Glutamatergic neuron (in vitro differentiated cells): Measurements from ENCODE around the gene CYTH1. TPM values are rescaled to one million over a fixed set of nuclear protein-coding genes. Genes with fewer than 3 reads are reported as not detected.

Experiments
- DNase-seq: peaks from one replicate; pipeline ENCODE4 v3.0.0; 2022
- H3K27ac Mint-ChIP-seq: one replicate; pipeline ENCODE4 v1.8.0; 2020; ENCODE audit warnings: mild to moderate bottlenecking, mixed read lengths, inconsistent platforms; ENCODE audit not compliant: unreplicated experiment
- H3K27me3 Mint-ChIP-seq: one replicate; pipeline ENCODE4 v1.8.0; 2020; ENCODE audit warnings: mild to moderate bottlenecking, moderate library complexity, mixed read lengths, inconsistent platforms; ENCODE audit not compliant: unreplicated experiment
- H3K36me3 Mint-ChIP-seq: one replicate; pipeline ENCODE4 v1.8.0; 2020; ENCODE audit warnings: mild to moderate bottlenecking, mixed read lengths, inconsistent platforms; ENCODE audit not compliant: unreplicated experiment
- H3K4me1 Mint-ChIP-seq: one replicate; pipeline ENCODE4 v1.8.0; 2020; ENCODE audit warnings: mild to moderate bottlenecking, low read depth, mixed read lengths, inconsistent platforms; ENCODE audit not compliant: unreplicated experiment
- H3K4me3 Mint-ChIP-seq: one replicate; pipeline ENCODE4 v1.8.0; 2020; ENCODE audit warnings: mild to moderate bottlenecking, mixed read lengths, inconsistent platforms; ENCODE audit not compliant: unreplicated experiment
- H3K9me3 Mint-ChIP-seq: one replicate; pipeline ENCODE4 v1.8.0; 2020; ENCODE audit warnings: mild to moderate bottlenecking, moderate library complexity, mixed read lengths, inconsistent platforms; ENCODE audit not compliant: unreplicated experiment
- CTCF ChIP-seq: fragments of 200-600 bp; sonication (generic); IDR thresholded peaks from one replicate; pipeline ENCODE4 v1.5.0; 2021; ENCODE audit not compliant: partially characterized antibody, unreplicated experiment
- total RNA-seq: library from RNA; stranded (reverse); fragmentation: NEBNext Ultra II Directional; extraction: Animal tissue kit (Norgen Biotek cat#: 25700); gene quantifications from one replicate; pipeline ENCODE4 v1.2.1, GENCODE V29; 2021; ENCODE audit not compliant: unreplicated experiment

Gene CYTH1
- total RNA-seq, 1 donor from 2014 or later, result 57.2 TPM

GRCh38 chr17:78777881-78778280 is 4.2 kb downstream of the CYTH1 start:
- H3K36me3 Mint-ChIP-seq, result no peaks in the 10 kb centered on the region
- no peak overlapping the region for H3K27ac Mint-ChIP-seq
- H3K27me3 Mint-ChIP-seq, result peaks cover 2% of the 10 kb centered on the region
- TF ChIP-seq CTCF, result no peak
- H3K9me3 Mint-ChIP-seq, result peaks cover 4% of the 10 kb centered on the region
- H3K4me1 Mint-ChIP-seq, result peaks cover 8% of the 10 kb centered on the region
- no peak overlapping the region for H3K4me3 Mint-ChIP-seq
- DNase-seq, result no peak

- peaks cover 5% of the 10 kb centered on the region for H3K4me1 Mint-ChIP-seq
- no peak overlapping the region for H3K27ac Mint-ChIP-seq
- DNase-seq, result no peak
- H3K4me3 Mint-ChIP-seq, result no peak overlapping the region
- peaks cover 2% of the 10 kb centered on the region for H3K9me3 Mint-ChIP-seq
- H3K27me3 Mint-ChIP-seq, result no peaks in the 10 kb centered on the region
- no peak for TF ChIP-seq CTCF
- no peaks in the 10 kb centered on the region for H3K36me3 Mint-ChIP-seq
Measured at GRCh38 chr17:78774956-78775571, 7.0 kb downstream of the CYTH1 start.

- Mint-ChIP-seq H3K4me3 (no peak overlapping the region), H3K9me3 (peaks cover 2% of the 10 kb centered on the region)
Measured at GRCh38 chr17:78774453-78774852, 7.6 kb downstream of the CYTH1 start.

GRCh38 chr17:78771758-78772382 is 10.2 kb downstream of the CYTH1 start:
- Mint-ChIP-seq H3K36me3 (no peaks in the 10 kb centered on the region), H3K9me3 (no peaks in the 10 kb centered on the region), H3K4me3 (no peak overlapping the region), H3K27me3 (no peaks in the 10 kb centered on the region), H3K4me1 (no peaks in the 10 kb centered on the region), H3K27ac (no peak overlapping the region)
- no peak for TF ChIP-seq CTCF
- no peak for DNase-seq

More at GRCh38 chr17:78774453-78774852, 7.6 kb downstream of the CYTH1 start:
- TF ChIP-seq CTCF, result no peak
- H3K27me3 Mint-ChIP-seq, result no peaks in the 10 kb centered on the region
- H3K4me1 Mint-ChIP-seq, result peaks cover under 1% of the 10 kb centered on the region
- no peak overlapping the region for H3K27ac Mint-ChIP-seq
- no peak for DNase-seq
- no peaks in the 10 kb centered on the region for H3K36me3 Mint-ChIP-seq

- Mint-ChIP-seq H3K4me3 (no peak overlapping the region), H3K4me1 (peaks cover 5% of the 10 kb centered on the region), H3K27ac (no peak overlapping the region), H3K27me3 (peaks cover under 1% of the 10 kb centered on the region), H3K9me3 (no peaks in the 10 kb centered on the region), H3K36me3 (no peaks in the 10 kb centered on the region)
- no peak for TF ChIP-seq CTCF
- no peak for DNase-seq
Measured at GRCh38 chr17:78769196-78769773, 12.8 kb downstream of the CYTH1 start.
